ENCODE measurements around the gene USP10.
A peak's percentile ranks its signal among the peaks of the same experiment; 100 is the strongest.

Gene USP10

GRCh38 chr16:84787263-84787622 lies 87.4 kb downstream of the USP10 start:
- TF ChIP-seq, protein P1, sequence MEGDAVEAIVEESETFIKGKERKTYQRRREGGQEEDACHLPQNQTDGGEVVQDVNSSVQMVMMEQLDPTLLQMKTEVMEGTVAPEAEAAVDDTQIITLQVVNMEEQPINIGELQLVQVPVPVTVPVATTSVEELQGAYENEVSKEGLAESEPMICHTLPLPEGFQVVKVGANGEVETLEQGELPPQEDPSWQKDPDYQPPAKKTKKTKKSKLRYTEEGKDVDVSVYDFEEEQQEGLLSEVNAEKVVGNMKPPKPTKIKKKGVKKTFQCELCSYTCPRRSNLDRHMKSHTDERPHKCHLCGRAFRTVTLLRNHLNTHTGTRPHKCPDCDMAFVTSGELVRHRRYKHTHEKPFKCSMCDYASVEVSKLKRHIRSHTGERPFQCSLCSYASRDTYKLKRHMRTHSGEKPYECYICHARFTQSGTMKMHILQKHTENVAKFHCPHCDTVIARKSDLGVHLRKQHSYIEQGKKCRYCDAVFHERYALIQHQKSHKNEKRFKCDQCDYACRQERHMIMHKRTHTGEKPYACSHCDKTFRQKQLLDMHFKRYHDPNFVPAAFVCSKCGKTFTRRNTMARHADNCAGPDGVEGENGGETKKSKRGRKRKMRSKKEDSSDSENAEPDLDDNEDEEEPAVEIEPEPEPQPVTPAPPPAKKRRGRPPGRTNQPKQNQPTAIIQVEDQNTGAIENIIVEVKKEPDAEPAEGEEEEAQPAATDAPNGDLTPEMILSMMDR (IDR thresholded peaks at IDR 0.05; ENCODE audit: insufficient read depth, low read depth, low read length, missing control alignments): no peak
- H3K4me3 ChIP-seq (ENCODE audit: low read length): no peak overlapping the region
- no peak for DNase-seq (ENCODE audit: low read depth)

DNA sequence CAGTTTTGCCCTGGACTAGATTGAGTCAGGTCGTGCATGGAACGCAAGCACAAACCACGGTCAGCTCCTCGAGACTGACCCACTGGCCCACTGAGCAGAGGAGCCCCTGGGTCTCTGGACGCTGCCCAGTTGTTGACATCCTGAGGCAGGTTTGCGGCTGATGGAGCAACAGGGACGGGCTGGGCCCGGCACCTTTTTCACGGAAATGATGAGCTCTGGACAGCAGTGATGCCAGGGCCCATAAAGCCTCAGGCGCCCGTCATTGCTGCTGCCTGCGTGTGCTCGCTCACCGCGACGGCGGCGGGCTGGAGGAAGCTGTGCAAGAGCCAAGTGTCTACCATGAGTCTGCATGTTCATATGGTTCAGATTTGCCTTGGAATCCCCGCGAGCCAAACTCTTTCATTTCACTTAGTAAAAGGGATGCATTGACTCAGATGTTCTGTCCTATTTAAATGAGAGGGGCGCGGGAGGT lies 89.2 kb downstream of the USP10 start:
- DNase-seq (ENCODE audit: low read depth): peak; percentile 16
- TF ChIP-seq, protein P1 (IDR thresholded peaks at IDR 0.05; ENCODE audit: insufficient read depth, low read depth, low read length, missing control alignments): no peak
- no peak overlapping the region for H3K4me3 ChIP-seq (ENCODE audit: low read length)

DNA sequence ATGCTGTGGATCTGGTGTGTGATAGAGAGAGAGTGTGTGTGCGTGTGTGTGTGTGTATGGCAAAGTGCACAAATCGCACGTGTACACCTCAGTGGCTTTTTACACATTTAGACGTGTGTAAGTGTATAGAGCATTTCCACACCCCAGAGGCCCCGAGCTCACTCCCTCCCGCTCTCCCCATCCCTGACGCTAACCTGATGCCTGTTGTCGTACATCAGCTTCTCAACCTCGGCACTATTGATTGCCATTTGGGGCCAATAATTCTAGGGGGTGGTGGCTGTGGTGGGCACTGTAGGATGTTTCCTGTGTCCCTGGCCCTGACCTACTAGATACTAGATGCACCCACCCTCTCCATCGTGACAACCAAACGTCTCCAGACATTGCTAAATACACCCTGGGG lies 89.6 kb downstream of the USP10 start:
- no peak overlapping the region for H3K4me3 ChIP-seq (ENCODE audit: low read length)
- DNase-seq (ENCODE audit: low read depth): no peak
- TF ChIP-seq, protein P1 (IDR thresholded peaks at IDR 0.05; ENCODE audit: insufficient read depth, low read depth, low read length, missing control alignments): no peak

DNA sequence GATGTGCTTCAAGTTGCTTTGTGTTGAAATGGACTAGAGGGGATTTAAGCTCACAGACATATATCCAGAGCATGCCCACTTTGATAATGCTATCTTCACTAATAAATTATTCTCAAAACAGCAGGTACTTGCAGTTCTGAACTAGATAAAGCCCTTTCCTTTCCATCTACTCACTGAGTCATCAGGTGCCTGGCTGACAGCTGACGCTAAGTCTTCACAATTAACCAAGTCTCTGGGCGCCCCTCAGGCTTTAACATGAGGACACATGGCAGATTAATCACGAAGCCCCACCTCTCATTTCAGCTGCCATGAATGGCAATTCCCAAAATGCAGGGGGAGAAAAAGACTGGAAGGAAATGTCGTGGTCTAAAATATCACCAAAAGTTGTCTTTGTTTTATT lies 90.5 kb downstream of the USP10 start:
- DNase-seq (ENCODE audit: low read depth): peak; percentile 19
- no peak overlapping the region for H3K4me3 ChIP-seq (ENCODE audit: low read length)
- TF ChIP-seq, protein P1 (IDR thresholded peaks at IDR 0.05; ENCODE audit: insufficient read depth, low read depth, low read length, missing control alignments): no peak

- TF ChIP-seq, protein P1 (IDR thresholded peaks at IDR 0.05; ENCODE audit: insufficient read depth, low read depth, low read length, missing control alignments): no peak
- DNase-seq (ENCODE audit: low read depth): no peak
- no peak overlapping the region for H3K4me3 ChIP-seq (ENCODE audit: low read length)
Observed at GRCh38 chr16:84791088-84791487, 91.3 kb downstream of the USP10 start.

GRCh38 chr16:84791501-84791900 lies 91.7 kb downstream of the USP10 start:
- TF ChIP-seq, protein P1 (IDR thresholded peaks at IDR 0.05; ENCODE audit: insufficient read depth, low read depth, low read length, missing control alignments): no peak
- H3K4me3 ChIP-seq (ENCODE audit: low read length): no peak overlapping the region
- DNase-seq (ENCODE audit: low read depth): no peak

DNA sequence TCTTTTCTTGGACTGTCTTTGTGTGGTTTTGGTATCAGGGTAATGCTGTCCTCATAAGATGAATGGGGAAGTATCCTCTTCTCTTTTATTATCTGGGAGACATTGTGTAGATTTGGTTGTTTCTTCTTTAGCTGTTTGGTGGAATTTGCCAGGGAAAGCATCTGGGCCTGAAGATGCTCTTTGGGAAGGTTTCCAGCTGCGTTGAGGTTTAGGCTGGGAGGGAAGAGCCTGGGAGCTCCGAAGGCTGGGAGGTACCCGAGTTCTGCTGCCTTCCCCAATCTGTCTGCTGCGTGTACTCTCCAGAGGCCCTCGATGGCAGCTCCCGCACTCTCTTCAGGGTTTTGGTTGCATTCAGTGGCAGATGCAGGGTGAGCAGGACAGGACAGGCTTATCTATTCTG lies 94.4 kb downstream of the USP10 start:
- no peak overlapping the region for H3K4me3 ChIP-seq (ENCODE audit: low read length)
- TF ChIP-seq, protein P1 (IDR thresholded peaks at IDR 0.05; ENCODE audit: insufficient read depth, low read depth, low read length, missing control alignments): no peak
- no peak for DNase-seq (ENCODE audit: low read depth)

Data from epithelial cell of esophagus (primary cell).